Endothelial cell of umbilical vein (primary cell): ENCODE data around the gene VPS54. TPM values are rescaled to one million over a fixed set of nuclear protein-coding genes. Genes with fewer than 3 reads are reported as not detected.

Source experiments
- BruUV-seq: library from RNA; stranded (reverse); fragments of 400-500 nt; replicated peaks from 2 replicates; lab custom pipeline; 2021; lab: Mats Ljungman, UMichigan
- CTCF ChIA-PET: fragments of 300-600, 350-600 bp; sonication (Branson Sonifier 250); formaldehyde crosslinking; loops from one replicate; lab custom pipeline; 2021; ENCODE audit warnings: antibody characterized with exemption, inconsistent platforms; lab: Charles Lee
- POLR2A ChIA-PET: fragments of 300-600, 350-600 bp; sonication (Branson Sonifier 250); formaldehyde crosslinking; loops from one replicate; lab custom pipeline; 2021; ENCODE audit warnings: antibody characterized with exemption, inconsistent platforms; lab: Charles Lee
- DNase-seq: peaks from one replicate; pipeline ENCODE4 v3.0.0-alpha.2; 2011; ENCODE audit warnings: low read depth, low spot score
- FAIRE-seq: peaks from 2 replicates; lab custom pipeline; 2011; peaks lifted over from hg19 to GRCh38; lab: Jason Lieb, UNC
- H2AFZ ChIP-seq: 2 replicates; pipeline ENCODE4 v1.6.0; 2012; ENCODE audit warnings: low read depth, low read length, control low read depth, inconsistent platforms
- H3K27ac ChIP-seq: 2 replicates; pipeline ENCODE4 v1.5.1; 2011; ENCODE audit warnings: low read depth, mild to moderate bottlenecking, control low read depth, low read length, moderate library complexity; ENCODE audit not compliant: insufficient read depth
- H3K27me3 ChIP-seq, 2 experiments: 2 replicates each; pipeline versions ENCODE4 v1.6.0 to v1.6.1; 2011; ENCODE audit warnings: low read length in 2 of 2, mixed read lengths in 1 of 2; ENCODE audit not compliant: control insufficient read depth in 2 of 2, insufficient read depth in 2 of 2
- H3K36me3 ChIP-seq, 2 experiments: 2 replicates in 1 of 2; 3 replicates in 1 of 2; pipeline ENCODE4 v1.5.1; 2011; ENCODE audit warnings: low read length in 2 of 2, mild to moderate bottlenecking in 1 of 2, moderate library complexity in 1 of 2; ENCODE audit not compliant: control insufficient read depth in 2 of 2, insufficient read depth in 2 of 2; ENCODE audit errors: extremely low read depth in 1 of 2
- H3K4me1 ChIP-seq: 3 replicates; pipeline ENCODE4 v1.5.1; 2011; ENCODE audit warnings: mild to moderate bottlenecking, low read length; ENCODE audit not compliant: control insufficient read depth, insufficient read depth; ENCODE audit errors: extremely low read depth
- H3K4me2 ChIP-seq: 2 replicates; pipeline ENCODE4 v1.6.1; 2011; ENCODE audit warnings: low read length, control low read depth, mixed read lengths; ENCODE audit not compliant: insufficient read depth
- H3K4me3 ChIP-seq, 3 experiments: fragments of 200-600 bp in 1 of 3; sonication (generic), shearing (Covaris generic) in 1 of 3; replicated peaks in 1 of 3; 2 replicates each; pipeline ENCODE4 v1.5.1; 2011 to 2016; ENCODE audit warnings: control low read depth in 3 of 3, low read length in 3 of 3, mild to moderate bottlenecking in 2 of 3, inconsistent platforms in 1 of 3, low read depth in 1 of 3, moderate library complexity in 1 of 3; ENCODE audit not compliant: insufficient read depth in 1 of 3
- H3K79me2 ChIP-seq: 2 replicates; pipeline ENCODE4 v1.6.0; 2012; ENCODE audit warnings: low read length, inconsistent platforms; ENCODE audit not compliant: control insufficient read depth, insufficient read depth
- H3K9ac ChIP-seq: replicated peaks from 2 replicates; pipeline ENCODE3; 2011; ENCODE audit warnings: low read length, control low read depth; ENCODE audit not compliant: insufficient read depth; ENCODE audit errors: extremely low read depth
- H3K9me1 ChIP-seq: replicated peaks from 3 replicates; pipeline ENCODE4 v1.6.0; 2011; ENCODE audit warnings: mild to moderate bottlenecking, low read length; ENCODE audit not compliant: control insufficient read depth, insufficient read depth; ENCODE audit errors: extremely low read depth
- H3K9me3 ChIP-seq: replicated peaks from 2 replicates; pipeline ENCODE4 v1.5.1; 2012; ENCODE audit warnings: low read length, inconsistent platforms; ENCODE audit not compliant: control insufficient read depth, insufficient read depth
- H4K20me1 ChIP-seq: replicated peaks from 2 replicates; pipeline ENCODE3; 2011; ENCODE audit warnings: mild to moderate bottlenecking, low read length; ENCODE audit not compliant: control insufficient read depth, insufficient read depth; ENCODE audit errors: extremely low read depth
- CTCF ChIP-seq, 2 donors: IDR thresholded peaks; 1 replicate in 1 of 2; 2 replicates in 1 of 2; pipeline ENCODE4 v1.5.1; 2011; ENCODE audit warnings: low read length in 2 of 2, mild to moderate bottlenecking in 2 of 2, moderate library complexity in 2 of 2, control low read depth in 1 of 2, inconsistent platforms in 1 of 2, low read depth in 1 of 2; ENCODE audit not compliant: insufficient read depth in 1 of 2; ENCODE audit errors: extremely low read depth in 1 of 2
- EZH2 ChIP-seq: IDR thresholded peaks from 2 replicates; pipeline ENCODE4 v1.6.1; 2012; ENCODE audit warnings: borderline replicate concordance, low read depth, mild to moderate bottlenecking, moderate library complexity, low read length, inconsistent platforms; ENCODE audit not compliant: severe bottlenecking
- FOS ChIP-seq: IDR thresholded peaks from 2 replicates; pipeline ENCODE4 v1.6.1; 2011; ENCODE audit warnings: mild to moderate bottlenecking, low read length, moderate library complexity, borderline replicate concordance; ENCODE audit not compliant: insufficient read depth
- GATA2 ChIP-seq: IDR thresholded peaks from 2 replicates; pipeline ENCODE4 v1.7.0; 2011; ENCODE audit warnings: low read depth, mild to moderate bottlenecking, moderate library complexity, mixed read lengths, low read length; ENCODE audit not compliant: insufficient read length, insufficient read depth
- JUN ChIP-seq: IDR thresholded peaks from 2 replicates; pipeline ENCODE4 v1.6.1; 2011; ENCODE audit warnings: borderline replicate concordance, low read depth; ENCODE audit not compliant: insufficient read length, insufficient read depth
- MYC ChIP-seq: IDR thresholded peaks from one replicate; pipeline ENCODE4 v1.6.1; 2011; ENCODE audit warnings: mild to moderate bottlenecking, low read depth, low read length
- POLR2A ChIP-seq: IDR thresholded peaks from 2 replicates; pipeline ENCODE4 v1.6.1; 2012; ENCODE audit warnings: low read depth, mild to moderate bottlenecking, control low read depth, low read length
- POLR2AphosphoS5 ChIP-seq: IDR thresholded peaks from 2 replicates; pipeline ENCODE4 v1.6.1; 2012; ENCODE audit warnings: low read depth, mild to moderate bottlenecking, control low read depth, low read length, moderate library complexity; ENCODE audit not compliant: insufficient read depth
- dilution Hi-C: fragments of 300-500 bp; cut with MboI; formaldehyde crosslinking; loops from one replicate; pipeline ENCODE4 v1.15.0; 2019; ENCODE audit warnings: low sequenced_read_pairs; ENCODE audit not compliant: extremely low pct_ligation_motif_present
- intact Hi-C: fragments of 100-400 bp; cut with micrococcal nuclease; formaldehyde crosslinking; loops from one replicate; pipeline ENCODE4 v1.10.0; 2022
- polyA plus RNA-seq, 4 experiments: library from polyadenylated mRNA; depleted of rRNA in 3 of 4; stranded (reverse) in 3 of 4; unstranded in 1 of 4; fragments of >200 nt; gene quantifications; 2 replicates each; pipeline versions ENCODE4 v1.2.1 to v1.2.3, GENCODE V29; 2011 to 2012; ENCODE audit warnings: missing spikeins in 1 of 4
- total RNA-seq: library from RNA; stranded (reverse); gene quantifications from 2 replicates; pipeline ENCODE4 v1.2.3, GENCODE V29; 2021
- TF ChIP-seq, protein P1 (sequence below): IDR thresholded peaks from 2 replicates; pipeline ENCODE4 v1.6.1; 2011; ENCODE audit not compliant: insufficient read depth, insufficient read length

VPS54 gene
- total and polyA plus RNA-seq, 2 donors (not counting 3 experiments of a cell fraction or from before 2014, with no cell fraction given), result 6.3 to 17.7 TPM

DNA sequence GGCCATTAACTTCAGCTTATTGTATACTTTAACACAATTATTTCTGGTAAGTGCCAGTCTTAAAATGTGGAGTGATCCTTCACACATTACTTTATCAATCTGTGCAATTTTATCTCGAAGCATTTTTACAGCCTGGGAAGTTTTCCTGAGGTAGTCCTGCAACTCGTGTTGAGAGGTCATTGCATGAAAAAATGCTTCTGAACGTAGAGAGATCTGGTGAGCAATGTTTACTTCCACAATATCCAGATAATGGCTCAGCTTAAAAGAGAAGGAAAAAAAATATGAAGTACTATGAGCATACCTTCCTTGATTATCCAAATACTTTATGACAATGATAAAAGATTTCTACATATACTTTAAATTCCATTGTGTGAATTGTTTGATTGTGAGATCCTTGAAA lies 57.0 kb downstream of the VPS54 start:
- Histone ChIP-seq H3K4me3 (no peak overlapping the region), H3K79me2 (no peaks in the 10 kb centered on the region), H3K36me3 (no peaks in the 10 kb centered on the region), H3K9me3 (no peaks in the 10 kb centered on the region), H3K9me1 (no peaks in the 10 kb centered on the region), H2AFZ (no peak overlapping the region), H3K27ac (no peak overlapping the region), H3K4me1 (no peaks in the 10 kb centered on the region), H4K20me1 (no peaks in the 10 kb centered on the region), H3K9ac (no peak overlapping the region), H3K4me2 (no peak overlapping the region), H3K27me3 (no peaks in the 10 kb centered on the region)
- DNase-seq, result no peak
- ChIA-PET CTCF (interaction anchor here (0.9 kb wide), 1 partner anchor 9 kb away, joined by 3 read pairs; no protein-coding TSS in a partner anchor), POLR2A (no interaction called here)
- FAIRE-seq, result no peak
- BruUV-seq, result no TSS peak
- dilution Hi-C loops, result no loop called here
- TF ChIP-seq POLR2AphosphoS5 (no peak), POLR2A (no peak), GATA2 (no peak), CTCF (IDR thresholded peaks at IDR 0.05; ENCODE audit: extremely low read depth in 1 of 2, insufficient read depth in 1 of 2, low read depth in 1 of 2, low read length in 2 of 2) (no peak), FOS (no peak), EZH2 (no peak), JUN (no peak), MYC (no peak)
- TF ChIP-seq, protein P1, sequence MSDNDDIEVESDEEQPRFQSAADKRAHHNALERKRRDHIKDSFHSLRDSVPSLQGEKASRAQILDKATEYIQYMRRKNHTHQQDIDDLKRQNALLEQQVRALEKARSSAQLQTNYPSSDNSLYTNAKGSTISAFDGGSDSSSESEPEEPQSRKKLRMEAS, result no peak
- intact Hi-C loops, result no loop called here
